ENCODE results near the gene TSG101.

TSG101 gene

GRCh38 chr11:18438691-18439090 is 88.1 kb downstream of the TSG101 start:
- Histone ChIP-seq H3K4me3 (no peak overlapping the region), H3K36me3 (ENCODE audit: insufficient read depth, low read length) (no peaks in the 10 kb centered on the region), H3K9ac (ENCODE audit: insufficient read length) (no peak overlapping the region), H3K9me3 (ENCODE audit: low read depth, low read length) (no peaks in the 10 kb centered on the region), H3K27ac (no peak overlapping the region)
- no peak for TF ChIP-seq FOXP2 (optimal IDR thresholded peaks at IDR 0.05; ENCODE audit: control extremely low read depth, extremely low read length, insufficient read depth)
- no peak for TF ChIP-seq EZH2 (IDR thresholded peaks at IDR 0.05)
- no peak for TF ChIP-seq POLR2AphosphoS5 (IDR thresholded peaks at IDR 0.05; ENCODE audit: borderline replicate concordance, low read depth, low read length)
- DNase-seq (ENCODE audit: low read depth, low spot score) = no peak

Data from SK-N-MC (cell line).